GM18502 (cell line): ENCODE measurements around the gene ABL1.
"Not testable (repeated sequence)": the region's sequence is repeated elsewhere in the genome, so short reads cannot be mapped to it uniquely, and the experiment has no call there.

Experiments used
- ATAC-seq: cut with Tn5 transposase; IDR thresholded peaks from one replicate; pipeline ENCODE4 v1.9.1; 2021; ENCODE audit warnings: mild to moderate bottlenecking; ENCODE audit not compliant: unreplicated experiment, poor library complexity

ABL1 gene

GRCh38 chr9:130900701-130901497, 65.8 kb downstream of the ABL1 start:
- ATAC-seq: no peak

DNA sequence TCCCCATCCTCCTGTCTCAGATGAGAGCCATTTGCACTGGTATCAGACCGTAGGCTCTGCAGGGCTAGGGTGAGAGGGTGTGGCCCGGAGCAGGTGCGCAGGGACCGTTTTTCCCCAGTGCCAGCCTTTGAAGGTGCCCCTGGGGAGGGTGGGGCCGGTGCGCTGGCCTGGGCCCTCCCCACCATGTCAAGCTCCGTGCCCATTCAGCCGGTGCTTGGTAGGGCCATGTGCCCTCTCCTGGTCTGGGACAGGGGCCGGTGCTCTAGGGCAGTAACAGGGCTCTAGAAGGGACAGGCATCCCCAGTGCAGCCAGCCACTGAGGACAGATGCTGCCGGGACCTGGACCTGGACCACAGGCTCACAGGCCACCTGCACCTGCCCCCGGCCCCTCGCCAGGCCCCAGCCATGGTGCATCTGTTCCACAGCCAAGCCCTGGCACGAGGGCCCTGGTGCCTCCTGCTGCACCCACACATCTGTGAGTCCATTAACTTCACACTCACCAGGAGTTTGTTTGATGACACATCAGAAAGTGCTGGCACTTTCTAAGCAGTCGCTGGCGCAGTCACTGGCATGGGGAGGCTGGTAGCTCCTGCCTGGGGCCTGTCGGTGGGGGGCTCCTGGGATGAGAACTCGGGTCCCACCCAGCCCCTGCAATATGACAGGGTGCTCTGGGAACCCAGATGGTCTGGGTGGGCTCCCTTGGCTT, 66.6 kb downstream of the ABL1 start:
- ATAC-seq: no peak

- ATAC-seq: no peak
Observed at GRCh38 chr9:130902204-130903185, 67.4 kb downstream of the ABL1 start.

DNA sequence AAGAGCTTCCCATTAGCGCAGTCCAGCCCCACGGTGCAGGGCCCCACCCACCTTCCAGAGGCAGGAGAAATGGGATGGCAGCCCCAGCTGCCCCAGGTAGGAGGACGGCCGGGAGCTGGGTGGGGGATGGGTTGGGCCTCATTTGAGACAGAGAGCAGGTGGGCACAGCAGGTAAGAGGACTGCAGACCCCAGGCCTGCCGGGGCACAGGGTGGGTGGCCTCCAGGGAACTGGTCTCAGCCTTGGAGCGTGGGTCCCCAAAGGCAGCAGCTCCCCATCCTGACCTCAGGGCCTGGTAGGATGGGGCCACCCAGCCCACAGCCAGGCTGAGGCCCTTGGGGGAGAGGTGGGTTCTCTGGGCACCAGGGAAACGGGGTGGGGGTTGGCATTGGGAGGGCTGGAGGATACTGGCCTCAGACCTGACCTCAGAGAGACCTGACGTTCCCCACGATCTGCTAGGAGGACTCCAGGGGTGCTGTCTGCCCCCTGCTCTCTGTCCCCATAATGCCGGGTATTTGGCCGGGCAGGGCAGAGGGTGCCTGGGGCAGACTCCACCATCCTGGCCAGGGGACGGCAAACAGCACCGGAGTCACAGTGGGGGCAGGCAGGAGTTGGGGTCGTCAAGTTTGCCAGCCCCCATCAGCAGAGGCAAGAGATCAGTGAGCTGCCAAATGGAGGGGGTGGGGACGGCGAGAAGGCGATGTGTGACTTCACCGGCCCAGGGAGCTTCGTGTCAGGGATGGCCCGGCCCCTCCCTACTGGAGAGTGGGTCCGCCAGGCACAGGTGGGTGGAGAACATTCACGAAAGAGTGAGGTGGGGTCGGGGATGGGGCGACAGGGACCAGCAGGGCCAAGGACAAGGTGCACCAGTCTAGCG, 68.4 kb downstream of the ABL1 start:
- no peak for ATAC-seq

GRCh38 chr9:130904070-130905044, 69.3 kb downstream of the ABL1 start:
- no peak for ATAC-seq

DNA sequence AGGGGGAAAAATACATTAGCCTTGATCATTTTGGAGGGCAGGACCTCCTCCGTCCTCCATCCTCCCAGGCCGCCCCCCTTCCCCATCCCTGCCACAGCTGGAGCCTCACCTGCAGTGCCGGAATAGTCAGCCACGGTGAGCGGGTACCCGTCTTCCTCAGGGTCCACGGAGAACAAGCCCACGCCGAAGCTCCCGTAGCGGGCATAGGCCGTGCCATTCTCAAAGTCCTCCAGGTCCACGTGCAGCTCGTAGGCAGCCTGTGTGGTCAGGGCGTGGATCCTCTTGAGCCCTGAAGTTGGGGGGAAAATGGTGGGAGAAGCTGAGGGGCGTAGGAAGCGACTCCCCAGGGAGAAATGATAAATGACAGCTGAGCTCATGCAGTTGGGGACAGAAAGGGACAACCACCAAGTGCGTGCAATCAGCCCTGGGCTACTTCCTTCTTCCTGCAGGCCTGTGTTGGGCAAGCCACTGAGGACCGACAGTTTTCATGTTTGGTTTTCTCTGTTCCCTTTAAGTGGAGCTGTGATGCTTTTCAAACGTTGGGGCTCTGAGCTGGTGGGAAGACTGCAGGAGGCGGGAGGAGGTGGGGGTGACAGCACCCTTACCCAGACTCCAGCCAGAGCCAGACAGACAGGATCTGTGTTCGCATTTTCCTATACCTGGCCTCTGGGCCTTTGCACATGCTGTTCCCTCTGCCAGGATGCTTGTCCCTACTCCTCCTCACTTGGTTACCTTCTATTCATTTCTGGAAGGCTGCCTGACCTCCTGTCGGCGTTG, 70.3 kb downstream of the ABL1 start:
- ATAC-seq: no peak

- no peak for ATAC-seq
Observed at GRCh38 chr9:130905902-130906734, 71.1 kb downstream of the ABL1 start.

DNA sequence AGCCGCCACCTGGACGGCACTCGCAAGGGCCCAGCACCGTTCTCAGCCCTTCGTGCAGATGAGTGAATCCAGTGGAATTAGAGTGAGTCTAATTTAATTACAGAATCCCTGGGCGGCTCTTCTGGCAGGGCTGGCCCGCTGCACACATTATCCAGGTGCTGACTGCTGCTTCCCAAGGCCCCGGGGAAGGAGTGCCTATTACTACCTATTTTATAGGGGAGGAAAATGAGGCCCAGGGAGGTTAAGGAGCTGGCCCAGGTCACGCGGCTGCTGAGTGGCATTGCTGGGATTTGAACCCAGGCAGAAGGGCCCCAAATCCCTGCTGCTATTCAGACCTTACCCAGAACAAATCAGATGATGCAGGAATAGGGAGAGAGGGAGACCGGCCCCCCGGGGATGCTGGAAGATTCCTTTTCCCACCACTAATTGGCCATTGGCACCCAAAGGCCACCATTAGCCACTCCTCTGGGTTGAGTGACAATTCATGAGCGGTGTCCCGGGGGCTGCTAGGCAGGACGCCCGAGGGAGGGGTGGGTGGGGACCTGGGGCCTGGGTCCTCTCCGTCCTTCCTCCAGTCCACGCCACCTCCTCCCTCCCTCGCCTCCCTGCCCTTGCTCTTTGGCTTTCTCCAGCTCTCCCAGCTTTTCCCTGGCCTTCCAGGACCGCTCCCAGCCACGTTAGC, 71.8 kb downstream of the ABL1 start:
- ATAC-seq: no peak

DNA sequence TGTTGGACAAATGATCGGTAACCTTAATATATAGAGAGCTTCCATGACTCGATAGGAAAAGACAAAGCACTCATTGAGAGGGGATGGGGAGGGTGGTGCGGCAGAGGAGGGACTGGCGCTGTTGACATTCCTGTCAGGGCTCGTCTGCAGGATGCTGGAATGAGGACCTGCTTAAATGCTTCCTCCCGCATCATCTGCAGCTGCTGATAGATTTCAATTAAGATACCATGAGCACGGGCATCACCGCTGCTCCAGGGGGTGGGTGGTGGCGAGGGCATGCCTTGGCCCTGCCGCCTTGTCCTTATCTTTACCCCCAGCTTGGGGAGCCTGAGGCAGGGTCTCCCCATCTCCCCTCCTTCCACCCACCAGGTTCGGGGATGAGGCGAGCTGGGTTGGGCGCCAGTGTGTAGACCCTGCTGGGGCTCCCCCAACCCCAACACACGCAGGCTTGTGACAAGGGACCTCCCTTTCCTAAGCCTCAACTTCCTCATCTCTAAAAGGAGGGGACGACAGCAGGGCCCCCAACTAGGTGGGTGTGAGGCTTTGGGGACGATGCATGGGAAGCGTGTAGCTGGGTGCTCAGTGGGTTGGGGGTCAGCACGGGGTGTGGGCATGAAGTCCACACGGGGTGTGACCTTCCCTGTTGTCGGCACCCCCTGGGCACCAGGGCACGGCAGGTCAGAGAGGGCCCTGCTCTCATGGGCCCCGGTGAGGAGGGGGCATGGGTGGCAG, 73.3 kb downstream of the ABL1 start:
- no peak for ATAC-seq

DNA sequence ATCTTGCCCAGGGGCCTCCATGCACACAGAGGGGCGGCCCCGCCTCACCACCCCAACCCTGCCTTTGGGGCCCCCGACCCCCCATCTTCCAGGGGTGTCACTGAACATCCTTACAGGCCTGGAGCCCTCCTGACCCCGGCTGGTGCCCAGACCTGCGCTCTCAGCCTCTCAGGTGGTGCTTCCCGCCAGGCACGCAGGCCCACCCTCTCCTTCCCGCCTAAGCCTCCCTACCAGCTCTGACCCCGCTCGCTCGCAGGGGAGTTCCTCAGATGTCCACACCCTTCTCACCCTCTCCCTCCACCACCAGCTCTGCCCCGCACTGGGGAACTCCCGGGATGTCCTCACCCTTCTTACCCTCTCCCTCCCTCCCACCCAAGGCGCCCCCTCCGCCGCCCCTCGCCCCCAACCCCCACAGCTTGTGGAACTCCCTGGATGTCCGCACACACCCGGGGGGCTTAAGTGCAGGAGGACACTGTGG, 73.9 kb downstream of the ABL1 start:
- ATAC-seq: no peak

- ATAC-seq: not testable (repeated sequence)
Observed at GRCh38 chr9:130910041-130910440, 75.0 kb downstream of the ABL1 start.

- ATAC-seq: not testable (repeated sequence)
Observed at GRCh38 chr9:130910670-130911069, 75.6 kb downstream of the ABL1 start.

DNA sequence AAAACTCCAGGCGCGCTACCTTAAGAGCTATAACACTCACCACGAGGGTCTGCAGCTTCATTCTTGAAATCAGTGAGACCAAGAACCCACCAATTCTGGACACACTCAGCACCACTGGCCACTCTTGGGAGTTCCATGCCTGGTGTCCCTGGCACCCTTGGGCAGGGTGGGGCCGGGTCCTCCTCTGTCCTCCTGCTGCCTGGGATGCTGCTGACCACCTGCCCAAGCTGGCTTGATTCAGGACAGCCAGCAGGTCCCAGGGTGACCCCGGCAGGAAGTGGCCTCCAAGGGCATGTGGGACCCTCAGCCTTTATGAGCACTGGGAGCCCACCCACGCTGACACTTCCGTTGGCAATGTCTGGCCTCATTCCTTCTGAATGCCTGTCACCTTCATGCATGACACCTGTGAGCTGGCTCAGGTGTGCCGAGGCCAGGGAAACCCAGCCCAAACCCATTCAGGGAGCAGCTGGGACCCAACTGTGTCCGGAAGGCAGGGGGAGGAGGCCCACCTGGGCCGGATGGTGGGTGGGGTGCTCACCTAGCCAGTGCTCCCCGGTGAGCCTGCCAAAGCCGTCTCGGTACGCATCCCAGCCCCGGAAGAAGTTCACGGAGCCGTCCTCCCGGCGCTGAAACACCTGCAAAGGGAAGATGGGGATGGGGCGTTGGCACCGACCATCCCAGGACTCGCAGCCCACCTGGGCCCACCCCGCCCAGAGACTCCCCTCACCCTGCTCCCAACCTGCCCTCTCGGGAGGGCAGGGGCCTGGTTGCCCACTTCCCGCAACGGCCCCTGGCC, 76.4 kb downstream of the ABL1 start:
- ATAC-seq: no peak

- no peak for ATAC-seq
Observed at GRCh38 chr9:130912932-130913598, 78.0 kb downstream of the ABL1 start.
